GM18507 (cell line): ENCODE measurements around the gene SYTL3.
"Not testable (repeated sequence)": the region's sequence is repeated elsewhere in the genome, so short reads cannot be mapped to it uniquely, and the experiment has no call there.

Experiments used
- DNase-seq: peaks from one replicate; pipeline ENCODE4 v3.0.0; 2011; ENCODE audit warnings: low read depth; ENCODE audit not compliant: insufficient read length; ENCODE audit errors: extremely low spot score
- FAIRE-seq: peaks from 2 replicates; lab custom pipeline; 2011; peaks lifted over from hg19 to GRCh38; lab: Jason Lieb, UNC

SYTL3 gene

DNA sequence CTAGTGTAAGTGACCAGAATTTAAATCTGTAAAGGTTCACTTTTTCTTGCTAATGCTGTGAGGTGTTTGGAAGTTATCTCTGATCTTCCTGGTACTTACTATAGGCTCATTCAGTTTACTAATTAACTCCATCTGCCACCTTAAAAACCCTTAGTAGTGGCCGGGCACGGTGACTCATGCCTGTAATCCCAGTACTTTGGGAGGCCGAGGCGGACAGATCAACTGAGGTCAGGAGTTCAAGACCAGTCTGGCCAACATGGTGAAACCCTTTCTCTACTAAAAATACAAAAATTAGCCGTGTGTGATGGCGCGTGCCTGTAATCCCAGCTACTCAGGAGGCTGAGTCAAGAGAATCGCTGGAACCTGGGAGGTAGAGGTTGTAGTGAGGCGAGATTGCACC, 7.1 kb downstream of the SYTL3 start:
- FAIRE-seq = not testable (repeated sequence)

DNA sequence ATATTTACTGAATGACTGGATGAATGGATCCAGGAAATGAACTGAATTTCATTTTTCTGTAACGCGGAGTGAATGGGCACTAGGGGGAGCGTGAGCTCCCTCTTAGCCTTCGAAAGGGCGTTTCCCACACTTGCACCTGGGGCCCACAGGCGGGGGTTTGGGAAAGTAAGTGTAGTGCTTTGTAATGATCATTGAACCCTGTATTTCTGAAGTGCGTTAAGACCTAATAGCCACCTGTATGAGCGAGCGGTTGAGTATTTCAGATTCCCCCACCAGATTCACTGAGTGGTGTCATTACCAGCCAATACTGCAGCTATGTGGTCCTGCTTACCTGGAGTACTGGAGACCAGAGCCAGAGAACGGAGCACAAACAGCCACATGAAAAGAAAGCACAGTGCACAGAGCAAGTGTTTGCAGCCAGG, 10.5 kb downstream of the SYTL3 start:
- no peak for FAIRE-seq
- no peak for DNase-seq

More for the DNA sequence above, 7.1 kb downstream of the SYTL3 start:
- not testable (repeated sequence) for DNase-seq

DNA sequence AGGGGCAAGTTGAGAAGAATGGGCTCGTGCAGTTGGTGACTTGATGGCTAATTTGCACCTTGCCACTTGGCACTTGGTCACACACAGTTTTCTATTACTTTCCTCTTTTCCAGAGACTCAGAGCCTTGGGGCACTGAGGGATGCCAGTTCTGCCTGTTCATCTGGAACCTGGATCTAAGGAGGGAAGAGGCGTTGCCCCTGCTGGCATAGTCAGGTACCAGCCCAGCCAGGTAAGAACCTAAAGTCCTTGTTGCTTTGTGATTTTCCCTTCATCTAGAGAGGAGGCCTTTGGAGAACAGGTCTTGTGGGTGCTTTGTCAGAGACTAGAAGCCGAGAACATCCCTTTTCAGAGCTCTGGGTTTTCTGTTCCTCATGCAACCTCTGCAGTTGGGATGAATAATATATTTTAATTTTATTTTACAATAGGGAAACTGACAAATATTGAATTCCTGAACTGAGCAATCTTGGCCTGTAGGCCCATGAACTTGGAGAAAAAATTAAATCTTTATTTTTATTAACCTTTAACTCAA, 11.4 kb downstream of the SYTL3 start:
- DNase-seq (no peak), FAIRE-seq (no peak)

DNA sequence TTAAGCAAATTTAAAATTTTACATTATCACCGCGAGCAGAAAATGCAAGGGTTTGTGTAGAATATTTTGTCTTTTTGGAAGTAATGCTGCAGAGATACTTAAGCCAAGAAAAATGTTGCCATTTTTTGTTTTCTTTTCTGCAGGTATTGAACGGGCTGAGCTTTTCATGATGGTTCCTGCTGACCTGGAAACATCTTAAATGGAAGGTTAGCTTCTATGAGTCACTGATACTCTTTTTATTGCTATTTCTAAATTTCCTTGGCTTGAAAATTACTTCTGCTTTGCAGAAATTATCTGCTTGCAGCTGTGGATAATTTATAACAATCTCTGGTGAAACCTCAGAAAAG, 12.7 kb downstream of the SYTL3 start:
- DNase-seq (no peak), FAIRE-seq (no peak)

DNA sequence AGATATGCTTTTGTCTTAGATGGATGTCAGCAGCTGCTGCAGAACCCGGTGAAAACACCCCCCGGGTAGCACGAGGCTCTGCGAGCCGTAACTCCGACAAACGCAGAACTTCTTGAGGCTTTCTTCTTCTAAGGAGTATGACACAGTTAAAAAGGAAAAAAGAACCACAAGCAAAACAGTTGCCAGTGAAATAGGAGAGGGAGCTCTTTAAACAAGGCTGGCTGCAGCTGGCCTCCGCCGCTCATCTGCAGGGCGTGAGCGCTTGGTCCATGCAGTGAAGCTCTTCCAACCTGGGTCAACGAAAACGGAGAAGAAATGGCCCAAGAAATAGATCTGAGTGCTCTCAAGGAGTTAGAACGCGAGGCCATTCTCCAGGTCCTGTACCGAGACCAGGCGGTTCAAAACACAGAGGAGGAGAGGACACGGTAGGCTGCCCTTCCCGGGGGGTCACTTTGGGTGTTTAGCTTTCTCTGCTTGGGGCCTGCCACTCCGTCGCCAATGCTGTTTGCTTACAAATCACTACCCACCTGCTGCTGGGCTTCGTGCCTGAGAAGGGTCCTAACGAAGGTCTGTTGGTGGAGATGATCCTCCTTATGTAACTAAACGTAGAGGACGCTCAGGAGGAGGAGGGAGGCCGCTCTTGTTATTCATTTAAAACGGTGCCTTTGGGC, 13.2 kb downstream of the SYTL3 start:
- FAIRE-seq (no peak), DNase-seq (no peak)

DNA sequence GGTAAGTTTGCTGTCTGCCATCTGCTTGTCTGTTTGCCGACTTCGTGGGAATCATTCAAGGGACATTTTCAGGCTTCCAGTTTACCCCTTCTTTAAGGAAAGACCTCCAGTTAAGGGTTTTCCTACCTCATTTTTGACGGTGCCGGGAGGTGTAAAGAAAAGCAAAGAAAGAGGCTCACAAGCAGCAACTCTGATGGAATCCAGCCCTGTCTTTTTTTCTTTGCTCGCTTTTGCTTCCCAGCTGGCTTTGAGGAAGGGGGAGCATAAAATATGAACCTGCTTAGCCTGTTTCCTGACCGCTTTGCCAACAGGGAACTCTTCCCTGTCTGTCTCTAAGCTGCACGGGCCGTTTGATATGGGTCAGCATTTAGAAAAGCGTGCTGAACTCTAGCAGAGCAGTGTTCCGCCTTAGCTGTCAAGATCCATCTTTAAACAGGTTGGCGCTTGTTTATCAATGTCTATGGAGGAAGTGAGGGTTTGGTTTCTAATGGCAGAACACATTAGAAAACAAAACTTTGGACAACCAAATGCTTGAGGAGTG, 13.8 kb downstream of the SYTL3 start:
- FAIRE-seq = no peak
- no peak for DNase-seq

DNA sequence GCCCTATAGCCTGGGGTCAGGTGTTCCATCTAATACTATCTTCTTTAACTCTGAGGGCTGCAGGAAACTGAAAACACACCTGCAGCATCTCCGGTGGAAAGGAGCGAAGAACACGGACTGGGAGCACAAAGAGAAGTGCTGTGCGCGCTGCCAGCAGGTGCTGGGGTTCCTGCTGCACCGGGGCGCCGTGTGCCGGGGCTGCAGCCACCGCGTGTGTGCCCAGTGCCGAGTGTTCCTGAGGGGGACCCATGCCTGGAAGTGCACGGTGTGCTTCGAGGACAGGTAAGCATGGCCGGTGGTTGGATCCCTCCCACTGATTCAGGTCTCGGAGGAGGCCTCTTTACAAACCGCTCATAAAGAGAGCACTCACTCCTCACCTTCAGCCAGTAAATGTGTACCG, 15.5 kb downstream of the SYTL3 start:
- FAIRE-seq (no peak), DNase-seq (no peak)

DNA sequence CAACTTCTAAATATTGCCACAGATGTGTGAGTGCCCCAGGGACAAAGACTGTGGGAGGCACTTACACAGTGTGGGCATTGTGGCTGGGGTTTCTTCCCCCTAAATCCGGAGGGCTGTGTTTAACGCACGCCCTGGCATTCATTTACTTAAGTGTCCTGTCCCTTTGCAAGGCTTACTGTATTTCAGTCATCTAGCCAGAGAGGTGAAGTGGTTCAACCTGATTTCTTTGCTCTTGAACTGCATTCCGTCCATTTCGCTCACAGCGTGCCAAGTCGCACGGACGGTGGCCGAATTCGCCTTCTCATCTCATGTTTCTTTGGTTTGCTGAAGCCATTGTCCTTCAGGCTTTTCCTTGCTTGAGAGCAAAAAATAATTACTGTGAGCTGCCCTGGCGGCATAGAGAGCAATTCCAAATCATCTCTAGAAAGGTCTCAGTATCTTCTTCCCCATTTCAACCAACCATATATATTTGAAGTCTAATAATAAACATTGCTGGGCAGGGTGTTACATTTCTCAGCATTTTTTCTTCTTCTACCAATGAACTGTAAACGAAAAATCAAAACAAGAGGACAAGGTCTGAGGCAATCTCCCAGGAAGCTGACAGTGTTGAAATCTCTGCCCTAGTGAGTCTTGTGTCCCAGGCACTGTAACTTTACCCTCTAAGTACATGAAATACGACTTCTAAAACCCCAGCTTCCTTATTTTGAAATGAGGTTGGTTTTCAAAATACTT, 16.9 kb downstream of the SYTL3 start:
- FAIRE-seq (no peak), DNase-seq (no peak)

DNA sequence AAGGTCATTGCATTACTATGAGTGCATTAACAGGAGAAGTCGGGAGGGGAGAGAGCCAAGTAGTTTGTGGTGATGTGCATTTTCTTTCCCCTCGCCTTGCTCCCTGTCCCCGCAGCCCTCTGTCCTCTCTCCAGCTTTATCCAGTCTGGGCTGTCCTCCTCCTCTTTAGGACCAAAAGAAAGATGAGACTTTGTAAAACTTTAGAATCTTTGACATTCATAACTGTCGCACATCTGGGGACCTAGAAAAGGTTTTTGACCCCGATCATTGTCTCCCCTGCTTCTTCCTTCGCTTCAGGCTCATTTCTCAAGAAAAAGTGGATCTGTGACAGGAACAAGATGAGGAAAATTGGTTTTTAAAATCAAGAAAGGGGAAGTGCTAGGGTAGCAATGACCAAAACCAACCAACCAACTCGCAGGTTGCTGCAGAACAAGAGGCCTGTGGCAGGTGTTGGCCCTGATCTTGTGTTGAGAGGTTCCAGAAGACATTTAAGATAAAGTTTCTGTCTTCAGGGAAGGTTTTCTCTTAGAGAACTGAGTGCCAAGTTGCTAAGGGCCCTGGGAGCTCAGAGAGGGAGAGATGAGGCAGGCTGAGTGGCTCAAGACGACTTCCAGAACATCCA, 17.6 kb downstream of the SYTL3 start:
- FAIRE-seq = no peak
- DNase-seq = no peak

DNA sequence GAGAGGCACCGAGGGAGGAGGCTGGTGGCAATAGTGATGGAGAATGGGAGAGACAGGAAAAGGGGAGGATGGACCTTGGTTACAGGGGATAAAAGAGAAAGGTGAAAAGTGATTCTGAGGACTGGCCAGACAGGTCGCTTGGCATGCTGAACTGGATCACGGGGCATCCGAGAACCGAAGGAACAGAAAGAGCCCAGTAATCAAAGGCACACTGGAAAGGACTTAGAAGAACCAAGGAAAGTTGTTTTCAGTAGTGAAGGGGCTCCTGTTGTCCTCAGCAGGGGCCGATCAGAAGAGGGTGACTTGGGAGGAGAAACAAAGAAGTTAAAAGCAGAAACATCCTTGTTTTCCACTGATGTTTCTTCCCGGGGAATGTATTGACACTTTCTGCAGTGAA, 18.9 kb downstream of the SYTL3 start:
- DNase-seq (no peak), FAIRE-seq (no peak)

DNA sequence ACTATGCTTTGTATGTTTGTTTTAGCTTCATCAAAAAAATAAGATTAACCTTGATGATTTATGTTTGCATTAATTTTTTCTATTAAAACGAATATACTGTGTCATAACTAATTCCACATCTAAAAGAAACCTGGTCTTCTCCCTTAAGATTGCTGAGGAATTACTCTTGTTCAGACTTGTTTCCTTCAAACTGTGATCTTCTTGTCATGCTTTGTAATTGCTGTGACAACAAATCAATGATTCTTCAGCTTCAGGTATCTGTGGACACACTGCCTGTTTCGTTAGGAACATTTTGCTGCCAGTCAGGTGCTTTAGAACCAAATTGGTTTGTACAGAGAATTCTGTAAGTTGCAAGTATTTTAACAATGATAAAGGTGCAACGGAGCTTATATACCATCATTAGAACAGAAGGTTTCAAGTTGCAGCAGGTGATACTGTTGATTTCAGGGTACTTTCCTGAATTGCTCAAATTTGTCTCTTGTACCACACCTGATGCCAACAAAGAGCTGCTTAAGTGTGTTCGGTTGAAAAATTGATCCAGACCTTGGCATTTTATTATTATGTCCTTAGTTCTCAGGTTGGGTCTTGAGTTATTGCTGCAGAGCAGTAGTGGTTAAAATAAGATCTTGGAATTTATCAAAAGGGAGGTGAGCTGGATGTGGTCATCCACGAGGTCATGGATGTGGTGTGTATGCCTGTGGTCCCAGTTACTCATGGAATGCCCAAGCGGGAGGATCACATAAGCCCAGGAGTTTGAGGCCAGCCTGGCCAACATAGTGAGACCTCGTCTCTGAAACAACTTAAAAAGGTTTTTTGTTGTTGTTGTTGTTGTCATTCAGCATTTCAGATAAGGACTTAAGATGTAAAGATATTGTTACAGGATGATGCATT, 19.5 kb downstream of the SYTL3 start:
- FAIRE-seq (no peak), DNase-seq (no peak)

DNA sequence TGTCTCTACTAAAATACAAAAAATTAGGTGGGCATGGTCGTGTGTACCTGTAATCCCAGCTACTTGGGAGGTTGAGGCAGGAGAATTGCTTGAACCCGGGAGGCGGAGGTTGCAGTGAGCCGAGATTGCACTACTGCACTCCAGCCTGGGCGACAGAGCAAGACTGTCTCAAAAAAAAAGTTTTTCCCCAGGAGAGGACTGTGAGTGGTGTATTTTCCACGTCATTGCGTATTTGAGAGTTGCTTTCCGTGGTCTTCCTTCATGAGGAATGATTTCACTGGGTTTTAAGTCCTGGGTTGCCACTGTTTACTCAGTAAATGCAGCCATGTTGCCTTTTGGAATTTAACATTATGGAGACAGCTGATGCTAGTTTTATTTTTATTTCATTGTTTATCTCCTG, 22.3 kb downstream of the SYTL3 start:
- not testable (repeated sequence) for FAIRE-seq

DNA sequence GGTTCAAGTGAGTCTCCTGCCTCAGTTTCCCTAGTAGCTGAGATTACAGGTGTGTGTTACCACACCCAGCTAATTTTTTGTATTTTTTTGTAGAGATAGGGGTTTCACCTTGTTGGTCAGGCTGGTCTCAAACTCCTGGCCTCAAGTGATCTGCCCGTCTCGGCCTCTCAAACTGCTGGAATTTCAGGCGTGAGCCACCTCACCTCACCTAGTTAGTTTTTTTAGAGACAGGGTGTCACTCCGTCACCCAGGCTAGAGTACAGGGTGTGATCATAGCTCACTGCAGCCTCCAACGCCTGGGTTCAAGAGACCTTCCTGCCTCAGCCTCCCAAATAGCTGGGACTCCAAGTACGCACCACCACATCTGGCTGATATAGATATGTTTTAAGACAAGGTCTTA, 22.9 kb downstream of the SYTL3 start:
- FAIRE-seq = no peak
- no peak for DNase-seq

More for the DNA sequence above, 22.3 kb downstream of the SYTL3 start:
- not testable (repeated sequence) for DNase-seq

DNA sequence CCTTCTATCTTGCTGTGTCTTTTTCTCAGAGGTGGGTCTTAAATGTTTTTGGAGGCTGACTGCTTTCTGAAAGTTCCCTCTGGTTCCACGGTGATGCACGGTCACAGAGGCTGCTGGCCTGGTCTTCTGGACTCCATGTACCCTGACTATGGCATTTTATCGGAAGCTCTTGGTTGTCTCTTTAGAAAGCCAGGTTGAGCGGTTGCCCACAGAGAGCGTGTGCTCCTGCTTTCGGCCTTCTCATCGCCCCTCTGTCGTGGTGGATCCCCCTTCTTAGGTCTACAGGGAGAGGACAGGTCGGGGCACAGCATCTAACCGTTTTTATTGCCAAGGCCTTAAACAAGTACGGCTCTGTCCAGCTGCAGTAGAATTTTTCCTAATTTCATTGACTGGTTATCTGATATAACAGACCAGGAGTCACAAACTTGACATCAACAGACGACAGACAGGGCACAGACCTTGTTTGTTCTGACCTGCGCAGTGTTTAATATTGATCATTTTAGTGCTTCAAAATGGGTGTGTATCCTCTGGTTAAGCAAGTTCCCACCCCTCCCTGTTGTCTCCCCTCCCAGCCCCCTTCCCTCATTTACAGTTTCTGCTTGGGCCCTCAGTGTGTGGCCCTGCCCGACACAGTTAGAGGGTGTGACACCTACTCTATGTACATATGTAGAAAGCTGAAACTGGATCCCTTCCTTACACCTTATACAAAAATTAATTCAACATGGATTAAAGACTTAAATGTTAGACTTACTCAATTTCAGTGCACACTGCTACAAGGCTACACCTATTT, 24.7 kb downstream of the SYTL3 start:
- FAIRE-seq = no peak

DNA sequence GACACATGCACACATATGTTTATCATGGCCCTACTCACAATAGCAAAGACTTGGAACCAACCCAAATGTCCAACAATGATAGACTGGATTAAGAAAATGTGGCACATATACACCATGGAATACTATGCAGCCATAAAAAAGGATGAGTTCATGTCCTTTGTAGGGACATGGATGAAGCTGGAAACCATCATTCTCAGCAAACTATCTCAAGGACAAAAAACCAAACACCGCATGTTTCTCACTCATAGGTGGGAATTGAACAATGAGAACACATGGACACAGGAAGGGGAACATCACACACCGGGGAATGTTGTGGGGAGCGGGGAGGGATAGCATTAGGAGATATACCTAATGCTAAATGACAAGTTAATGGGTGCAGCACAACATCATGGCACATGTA, 27.2 kb downstream of the SYTL3 start:
- DNase-seq, FAIRE-seq: not testable (repeated sequence)

More for the DNA sequence above, 24.7 kb downstream of the SYTL3 start:
- DNase-seq = no peak

DNA sequence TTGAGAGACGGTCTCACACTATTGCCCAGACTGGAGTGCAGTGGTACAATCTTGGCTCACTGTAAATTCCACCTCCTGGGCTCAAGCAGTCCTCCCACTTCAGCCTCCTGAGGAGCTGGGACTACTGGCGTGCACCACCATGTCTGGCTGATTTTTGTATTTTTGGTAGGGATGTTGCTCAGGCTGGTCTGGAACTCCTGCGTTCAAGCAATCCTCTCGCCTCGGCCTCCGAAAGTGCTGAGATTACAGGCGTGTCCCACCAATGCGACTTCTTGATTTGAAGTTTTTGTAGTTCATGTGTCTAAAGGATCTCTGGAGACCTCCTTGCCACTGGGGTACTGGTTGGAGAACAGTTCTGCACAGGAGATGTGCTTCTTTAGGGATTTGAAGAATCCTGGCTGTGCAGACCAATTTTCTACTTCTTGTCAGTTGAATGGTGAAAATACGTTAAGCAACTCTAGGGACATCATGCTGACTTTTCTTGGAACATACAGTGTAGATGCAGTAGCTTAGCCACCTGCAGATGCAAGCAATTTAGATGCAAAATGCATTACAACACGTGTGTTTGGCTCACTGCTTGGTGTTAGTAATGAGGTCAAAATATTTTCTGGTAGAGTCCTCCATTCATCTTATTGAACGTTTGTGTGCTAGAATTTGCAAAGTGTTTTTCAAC, 28.2 kb downstream of the SYTL3 start:
- DNase-seq = no peak
- FAIRE-seq = no peak

DNA sequence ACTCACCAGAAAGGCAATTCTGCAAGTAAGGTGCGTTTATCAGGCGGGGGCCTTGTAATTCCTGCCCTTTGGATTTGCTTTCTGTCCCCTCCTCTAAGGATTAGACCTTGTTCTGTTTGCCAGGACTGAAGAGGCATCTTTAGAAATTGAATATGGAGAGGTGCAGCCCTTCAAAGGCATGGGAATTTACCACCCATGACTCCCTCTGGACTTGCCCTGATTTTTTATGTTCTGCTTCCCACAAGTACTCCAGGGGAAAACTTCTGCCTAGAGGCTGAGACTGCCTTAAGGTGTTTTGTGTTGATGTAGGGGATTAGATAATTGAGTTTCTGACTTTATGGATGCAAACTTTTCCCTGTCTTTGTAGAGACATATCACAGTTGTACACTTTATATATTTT, 30.2 kb downstream of the SYTL3 start:
- FAIRE-seq = no peak
- DNase-seq = no peak

DNA sequence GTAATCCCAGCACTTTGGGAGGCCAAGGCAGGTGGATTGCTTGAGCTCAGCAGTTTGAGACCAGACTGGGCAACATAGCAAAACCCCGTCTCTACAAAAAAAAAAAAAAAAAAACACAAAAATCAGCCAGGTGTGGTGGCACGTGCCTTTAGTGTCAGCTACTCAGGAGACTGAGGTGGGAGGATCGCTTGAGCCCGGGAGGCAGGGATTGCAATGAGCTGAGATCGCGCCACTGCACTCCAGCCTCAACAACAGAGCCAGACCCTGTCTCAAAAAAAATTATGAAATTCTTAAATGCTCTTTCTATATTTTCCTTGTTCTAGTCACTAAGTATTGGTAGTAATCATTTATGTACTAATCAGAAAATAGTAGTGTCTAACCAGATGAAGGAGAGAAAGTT, 30.6 kb downstream of the SYTL3 start:
- no peak for DNase-seq
- no peak for FAIRE-seq
